COLO668 (cell line): ENCODE results near the gene PTPRF.

Experiments
- DNase-seq: peaks from one replicate; lab custom pipeline; 2025; ENCODE audit not compliant: unreplicated experiment; lab: John Stamatoyannopoulos, UW

Gene PTPRF

GRCh38 chr1:43573066-43573800, 42.5 kb downstream of the PTPRF start:
- no peak for DNase-seq

GRCh38 chr1:43576521-43576920, 45.8 kb downstream of the PTPRF start:
- no peak for DNase-seq

GRCh38 chr1:43577655-43578542, 47.2 kb downstream of the PTPRF start:
- no peak for DNase-seq

GRCh38 chr1:43580039-43580438, 49.4 kb downstream of the PTPRF start:
- DNase-seq: no peak

GRCh38 chr1:43582162-43582566, 51.5 kb downstream of the PTPRF start:
- peak; percentile 91 for DNase-seq

GRCh38 chr1:43583058-43583457, 52.4 kb downstream of the PTPRF start:
- no peak for DNase-seq

GRCh38 chr1:43584204-43584603, 53.5 kb downstream of the PTPRF start:
- no peak for DNase-seq

- no peak for DNase-seq
Observed at GRCh38 chr1:43585557-43585956, 54.9 kb downstream of the PTPRF start.

GRCh38 chr1:43586136-43586731, 55.6 kb downstream of the PTPRF start:
- peak; percentile 65 for DNase-seq

- DNase-seq: no peak
Observed at GRCh38 chr1:43587001-43587400, 56.3 kb downstream of the PTPRF start.

GRCh38 chr1:43587594-43587993, 56.9 kb downstream of the PTPRF start:
- DNase-seq: no peak

GRCh38 chr1:43588592-43588991, 57.9 kb downstream of the PTPRF start:
- no peak for DNase-seq

GRCh38 chr1:43590388-43590925, 59.8 kb downstream of the PTPRF start:
- no peak for DNase-seq

GRCh38 chr1:43591181-43591580, 60.5 kb downstream of the PTPRF start:
- DNase-seq: no peak

- DNase-seq: no peak
Observed at GRCh38 chr1:43592051-43592665, 61.5 kb downstream of the PTPRF start.

GRCh38 chr1:43592974-43593683, 62.4 kb downstream of the PTPRF start:
- no peak for DNase-seq

GRCh38 chr1:43596579-43596978, 65.9 kb downstream of the PTPRF start:
- DNase-seq: no peak

- DNase-seq: no peak
Observed at GRCh38 chr1:43597028-43597427, 66.3 kb downstream of the PTPRF start.

- no peak for DNase-seq
Observed at GRCh38 chr1:43597721-43598120, 67.0 kb downstream of the PTPRF start.

GRCh38 chr1:43598622-43599021, 67.9 kb downstream of the PTPRF start:
- no peak for DNase-seq
